Esophagus squamous epithelium (tissue), 4 donors: ENCODE data around the gene CLCN2.

ENCODE experiments used
- CTCF ChIP-seq, 6 experiments: fragments of 450-650 bp in 4 of 6; fragments of 200-600 bp in 2 of 6; sonication (generic) in 2 of 6; IDR thresholded peaks; one replicate each; pipeline ENCODE4 v1.5.1; 2016 to 2019; ENCODE audit warnings: antibody characterized with exemption in 6 of 6, mild to moderate bottlenecking in 4 of 6, moderate library complexity in 4 of 6
- POLR2A ChIP-seq, 4 donors: fragments of 450-650 bp; IDR thresholded peaks; one replicate each; pipeline ENCODE4 v1.6.1; 2017; ENCODE audit warnings: antibody characterized with exemption in 4 of 4, mild to moderate bottlenecking in 4 of 4, moderate library complexity in 3 of 4

GRCh38 chr3:184379358-184380184 is 18.2 kb upstream of the CLCN2 start, which contains the start of gene CHRD:
- TF ChIP-seq POLR2A (IDR thresholded peaks at IDR 0.05) = no peak
- TF ChIP-seq CTCF (IDR thresholded peaks at IDR 0.05) = no peak
